IMR-90 (cell line): ENCODE results near the gene TMEM163. TPM values are rescaled to one million over a fixed set of nuclear protein-coding genes. Genes with fewer than 3 reads are reported as not detected.

Experiments
- ATAC-seq: fragments of 200-7000 bp; cut with Tn5 transposase; 2 replicates; pipeline ENCODE4 v1.9.1; 2020; ENCODE audit warnings: low read depth, mild to moderate bottlenecking, moderate library complexity
- BruUV-seq: library from RNA; stranded (reverse); fragments of 400-500 nt; replicated peaks from 2 replicates; lab custom pipeline; 2021; lab: Mats Ljungman, UMichigan
- CTCF ChIA-PET: fragments of 300-600 bp; formaldehyde crosslinking; extraction: SDS; loops from one replicate; lab custom pipeline; 2021; ENCODE audit warnings: antibody characterized with exemption; lab: Yijun Ruan, JAX
- POLR2A ChIA-PET: fragments of 300-600 bp; sonication (Branson Sonifier 250); formaldehyde crosslinking; loops from one replicate; lab custom pipeline; 2022; ENCODE audit warnings: antibody characterized with exemption; ENCODE audit not compliant: unreplicated experiment; lab: Charles Lee
- DNase-seq: peaks from one replicate; pipeline ENCODE4 v3.0.0; 2013
- H2AFZ ChIP-seq: replicated peaks from 2 replicates; pipeline ENCODE3; 2013; ENCODE audit warnings: low read length, mild to moderate bottlenecking; ENCODE audit not compliant: poor library complexity
- H2AK5ac ChIP-seq: 2 replicates; pipeline ENCODE4 v1.6.1; 2013; ENCODE audit warnings: low read depth, low read length, inconsistent platforms
- H2AK9ac ChIP-seq: replicated peaks from 2 replicates; pipeline ENCODE3; 2013; ENCODE audit warnings: mild to moderate bottlenecking, low read depth, low read length, moderate library complexity; ENCODE audit not compliant: poor library complexity
- H2BK120ac ChIP-seq: 2 replicates; pipeline ENCODE4 v1.6.1; 2013; ENCODE audit warnings: low read depth, low read length, inconsistent platforms
- H2BK15ac ChIP-seq: 3 replicates; pipeline ENCODE4 v1.6.1; 2013; ENCODE audit warnings: low read depth, low read length, inconsistent platforms
- H2BK20ac ChIP-seq: 2 replicates; pipeline ENCODE4 v1.6.1; 2013; ENCODE audit warnings: low read depth, mild to moderate bottlenecking, inconsistent platforms, low read length, moderate library complexity
- H2BK5ac ChIP-seq: 2 replicates; pipeline ENCODE4 v1.6.1; 2013; ENCODE audit warnings: mild to moderate bottlenecking, low read depth, low read length, inconsistent platforms; ENCODE audit not compliant: poor library complexity, severe bottlenecking
- H3K14ac ChIP-seq: replicated peaks from 2 replicates; pipeline ENCODE4 v1.6.1; 2013; ENCODE audit warnings: low read depth, low read length, inconsistent platforms
- H3K18ac ChIP-seq: 2 replicates; pipeline ENCODE4 v1.6.1; 2013; ENCODE audit warnings: low read depth, low read length, control low read depth
- H3K23ac ChIP-seq: 2 replicates; pipeline ENCODE4 v1.6.1; 2013; ENCODE audit warnings: low read depth, low read length, inconsistent platforms
- H3K27ac ChIP-seq: 2 replicates; pipeline ENCODE4 v1.5.1; 2013; ENCODE audit warnings: mild to moderate bottlenecking, control low read depth, low read length; ENCODE audit not compliant: insufficient read depth
- H3K27me3 ChIP-seq: 2 replicates; pipeline ENCODE4 v1.6.1; 2013; ENCODE audit warnings: low read length; ENCODE audit not compliant: control insufficient read depth, insufficient read depth
- H3K36me3 ChIP-seq: 2 replicates; pipeline ENCODE4 v1.6.1; 2013; ENCODE audit warnings: low read length, mixed read lengths; ENCODE audit not compliant: control insufficient read depth, insufficient read depth
- H3K4ac ChIP-seq: 2 replicates; pipeline ENCODE4 v1.6.1; 2013; ENCODE audit warnings: low read depth, low read length, inconsistent platforms
- H3K4me1 ChIP-seq: 2 replicates; pipeline ENCODE4 v1.6.1; 2013; ENCODE audit warnings: low read length, mixed read lengths; ENCODE audit not compliant: control insufficient read depth, insufficient read depth
- H3K4me2 ChIP-seq: 2 replicates; pipeline ENCODE4 v1.6.1; 2013; ENCODE audit warnings: low read depth, mild to moderate bottlenecking, control low read depth, low read length, moderate library complexity
- H3K4me3 ChIP-seq: 2 replicates; pipeline ENCODE4 v1.5.1; 2013; ENCODE audit warnings: low read depth, mild to moderate bottlenecking, control low read depth, low read length, moderate library complexity; ENCODE audit not compliant: insufficient read depth
- H3K56ac ChIP-seq: 2 replicates; pipeline ENCODE4 v1.6.1; 2013; ENCODE audit warnings: low read length, inconsistent platforms; ENCODE audit not compliant: insufficient read depth; ENCODE audit errors: extremely low read depth
- H3K79me1 ChIP-seq, 2 experiments: 2 replicates each; pipeline ENCODE4 v1.6.1; 2013; ENCODE audit warnings: low read length in 2 of 2, inconsistent platforms in 1 of 2, low read depth in 1 of 2
- H3K9ac ChIP-seq: 2 replicates; pipeline ENCODE4 v1.6.1; 2013; ENCODE audit warnings: low read depth, low read length, control low read depth
- H3K9me1 ChIP-seq: 2 replicates; pipeline ENCODE4 v1.6.1; 2013; ENCODE audit warnings: low read length, inconsistent platforms; ENCODE audit not compliant: insufficient read depth
- H3K9me3 ChIP-seq: 2 replicates; pipeline ENCODE4 v1.6.1; 2013; ENCODE audit warnings: low read length; ENCODE audit not compliant: control insufficient read depth, insufficient read depth
- H4K20me1 ChIP-seq: 2 replicates; pipeline ENCODE4 v1.6.1; 2013; ENCODE audit warnings: low read length, inconsistent platforms; ENCODE audit not compliant: insufficient read depth
- H4K5ac ChIP-seq: 2 replicates; pipeline ENCODE4 v1.6.1; 2013; ENCODE audit warnings: mild to moderate bottlenecking, low read depth, low read length, control low read depth
- H4K8ac ChIP-seq, 2 experiments: 2 replicates each; pipeline ENCODE4 v1.6.1; 2013; ENCODE audit warnings: low read depth in 2 of 2, low read length in 2 of 2, control low read depth in 1 of 2, inconsistent platforms in 1 of 2
- H4K91ac ChIP-seq: 2 replicates; pipeline ENCODE4 v1.6.1; 2013; ENCODE audit warnings: low read depth, low read length, inconsistent platforms; ENCODE audit not compliant: insufficient read depth
- BHLHE40 ChIP-seq: fragments of 150-350 bp; IDR thresholded peaks from 2 replicates; pipeline ENCODE4 v1.6.1; 2016; ENCODE audit warnings: mild to moderate bottlenecking, low read depth, low read length
- CEBPB ChIP-seq: IDR thresholded peaks from 2 replicates; pipeline ENCODE4 v1.6.1; 2012; ENCODE audit warnings: low read depth, low read length, improper control_type of control experiment
- CHD1 ChIP-seq: IDR thresholded peaks from 2 replicates; pipeline ENCODE4 v1.6.1; 2012; ENCODE audit warnings: low read depth, low read length, improper control_type of control experiment
- CTCF ChIP-seq: conservative IDR thresholded peaks from 2 replicates; pipeline ENCODE4 v1.5.1; 2012; ENCODE audit warnings: mild to moderate bottlenecking, low read depth, low read length, improper control_type of control experiment
- ELK1 ChIP-seq: fragments of 150-350 bp; IDR thresholded peaks from 2 replicates; pipeline ENCODE4 v1.6.1; 2016; ENCODE audit warnings: low read depth, mild to moderate bottlenecking, low read length, moderate library complexity, borderline replicate concordance
- FOS ChIP-seq: fragments of 150-350 bp; IDR thresholded peaks from 2 replicates; pipeline ENCODE4 v1.6.1; 2016; ENCODE audit warnings: low read depth, low read length
- MAFK ChIP-seq: IDR thresholded peaks from 2 replicates; pipeline ENCODE4 v1.6.1; 2012; ENCODE audit warnings: low read depth, low read length, improper control_type of control experiment
- MAZ ChIP-seq: IDR thresholded peaks from 2 replicates; pipeline ENCODE4 v1.6.1; 2012; ENCODE audit warnings: low read depth, mild to moderate bottlenecking, low read length, improper control_type of control experiment, moderate library complexity, borderline replicate concordance
- MXI1 ChIP-seq: IDR thresholded peaks from 2 replicates; pipeline ENCODE4 v1.6.1; 2012; ENCODE audit warnings: low read depth, mild to moderate bottlenecking, low read length, moderate library complexity, borderline replicate concordance
- NFE2L2 ChIP-seq: fragments of 150-350 bp; IDR thresholded peaks from 2 replicates; pipeline ENCODE4 v1.6.1; 2016; ENCODE audit warnings: low read depth, mild to moderate bottlenecking, low read length
- RAD21 ChIP-seq: IDR thresholded peaks from 2 replicates; pipeline ENCODE4 v1.6.1; 2012; ENCODE audit warnings: low read length, improper control_type of control experiment
- RCOR1 ChIP-seq: IDR thresholded peaks from 2 replicates; pipeline ENCODE4 v1.6.1; 2012; ENCODE audit warnings: mild to moderate bottlenecking, low read length, improper control_type of control experiment; ENCODE audit not compliant: insufficient replicate concordance
- RFX5 ChIP-seq: IDR thresholded peaks from 2 replicates; pipeline ENCODE4 v1.8.0; 2012; ENCODE audit warnings: low read depth, mild to moderate bottlenecking, low read length, moderate library complexity
- SMC3 ChIP-seq: fragments of 150-350 bp; IDR thresholded peaks from 2 replicates; pipeline ENCODE4 v1.6.1; 2016; ENCODE audit warnings: low read depth, mild to moderate bottlenecking, antibody characterized with exemption, low read length, moderate library complexity
- WGBS, 2 experiments: methylation state at CpG; one replicate each; pipeline versions ENCODE4 v1.1.5 to v1.1.7; 2013; ENCODE audit warnings: missing lambda C conversion rate in 2 of 2; ENCODE audit not compliant: insufficient read length in 1 of 2; ENCODE audit errors: extremely low coverage in 2 of 2; 5-methylcytosine and 5-hydroxymethylcytosine counted together
- dilution Hi-C: fragments of 300-500 bp; cut with HindIII; formaldehyde crosslinking; loops from one replicate; pipeline ENCODE4 v1.14.3; 2018; ENCODE audit warnings: low sequenced_read_pairs; ENCODE audit not compliant: unreplicated experiment
- in situ Hi-C: fragments of 300-500 bp; cut with MboI; formaldehyde crosslinking; loops from 3 replicates; pipeline ENCODE4 v1.14.3; 2019; ENCODE audit warnings: low sequenced_read_pairs, inconsistent platforms, mixed read lengths
- intact Hi-C: fragments of 100-400 bp; cut with micrococcal nuclease; formaldehyde crosslinking; loops from 2 replicates; pipeline ENCODE4 v1.10.0; 2022
- polyA plus RNA-seq, 3 experiments: library from polyadenylated mRNA; depleted of rRNA; stranded (reverse); fragments of >200 nt; gene quantifications; 2 replicates each; pipeline ENCODE4 v1.2.3, GENCODE V29; 2012; ENCODE audit warnings: low replicate concordance in 1 of 3
- total RNA-seq: library from RNA; depleted of rRNA; stranded (reverse); fragments of >200 nt; gene quantifications from 2 replicates; pipeline ENCODE4 v1.2.3, GENCODE V29; 2012
- TF ChIP-seq, protein P1 (sequence below): fragments of 150-350 bp; IDR thresholded peaks from 2 replicates; pipeline ENCODE4 v1.6.1; 2017; ENCODE audit warnings: mild to moderate bottlenecking, antibody characterized with exemption, low read length, low read depth

The TMEM163 gene
- total and polyA plus RNA-seq, 2 of the 4 experiments (the other 2 are of a cell fraction): not detected

DNA sequence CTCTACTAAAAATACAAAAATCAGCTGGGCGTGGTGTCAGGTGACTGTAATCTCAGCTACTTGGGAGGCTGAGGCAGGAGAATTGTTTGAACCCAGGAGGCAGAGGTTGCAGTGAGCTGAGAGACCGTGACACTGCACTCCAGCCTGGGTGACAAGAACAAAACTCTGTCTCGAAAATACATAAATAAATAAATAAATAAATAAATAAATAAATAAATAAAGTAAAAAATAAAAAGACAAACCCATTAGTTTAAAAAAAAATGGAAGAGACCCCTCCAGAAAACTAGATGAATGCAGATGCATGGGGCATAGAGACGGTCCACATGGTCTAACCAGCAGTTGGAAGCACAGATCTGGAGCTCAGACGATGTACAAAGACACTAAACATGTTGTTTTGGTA, 18.1 kb downstream of the TMEM163 start:
- ChIA-PET POLR2A (interaction anchor here (0.8 kb wide), 1 partner anchor 254 kb away, joined by 8 read pairs; no protein-coding TSS in a partner anchor), CTCF (no interaction called here)
- Histone ChIP-seq H3K9me1 (no peaks in the 10 kb centered on the region), H4K5ac (no peak overlapping the region), H3K18ac (no peak overlapping the region), H3K27me3 (no peaks in the 10 kb centered on the region), H3K36me3 (no peaks in the 10 kb centered on the region), H3K27ac (no peak overlapping the region), H2BK15ac (no peak overlapping the region), H2BK5ac (no peak overlapping the region), H3K4ac (no peak overlapping the region), H2AFZ (no peak overlapping the region), H3K4me1 (no peaks in the 10 kb centered on the region), H4K20me1 (no peaks in the 10 kb centered on the region), H2BK20ac (no peak overlapping the region), H2AK9ac (no peak overlapping the region), H3K9me3 (no peaks in the 10 kb centered on the region), H3K4me3 (no peak overlapping the region), H3K79me1 (no peaks in the 10 kb centered on the region), H2AK5ac (no peak overlapping the region), H4K91ac (no peak overlapping the region), H3K23ac (no peak overlapping the region), H3K4me2 (no peak overlapping the region), H3K9ac (no peak overlapping the region), H2BK120ac (no peak overlapping the region), H3K56ac (no peak overlapping the region), H4K8ac (no peak overlapping the region), H3K14ac (no peak overlapping the region)
- intact Hi-C loops: no loop called here
- TF ChIP-seq CHD1: no peak
- no peak for TF ChIP-seq ELK1
- no peak for TF ChIP-seq RCOR1
- no peak for TF ChIP-seq CTCF
- no peak for TF ChIP-seq MXI1
- no peak for TF ChIP-seq NFE2L2
- no peak for TF ChIP-seq SMC3
- TF ChIP-seq BHLHE40: no peak
- TF ChIP-seq CEBPB: no peak
- TF ChIP-seq RFX5: no peak
- no peak for TF ChIP-seq RAD21
- no peak for TF ChIP-seq MAFK
- TF ChIP-seq FOS: no peak
- TF ChIP-seq, protein P1, sequence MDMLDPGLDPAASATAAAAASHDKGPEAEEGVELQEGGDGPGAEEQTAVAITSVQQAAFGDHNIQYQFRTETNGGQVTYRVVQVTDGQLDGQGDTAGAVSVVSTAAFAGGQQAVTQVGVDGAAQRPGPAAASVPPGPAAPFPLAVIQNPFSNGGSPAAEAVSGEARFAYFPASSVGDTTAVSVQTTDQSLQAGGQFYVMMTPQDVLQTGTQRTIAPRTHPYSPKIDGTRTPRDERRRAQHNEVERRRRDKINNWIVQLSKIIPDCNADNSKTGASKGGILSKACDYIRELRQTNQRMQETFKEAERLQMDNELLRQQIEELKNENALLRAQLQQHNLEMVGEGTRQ: no peak
- no peak for TF ChIP-seq MAZ
- DNase-seq (no peak), ATAC-seq (no peak)
- no TSS peak for BruUV-seq
- in situ Hi-C loops: no loop called here
- WGBS, 2 experiments: no CpG with 5 or more reads among the region's 5 CpGs
- dilution Hi-C loops: no loop called here
